Measurements from ENCODE around the gene GABBR1.
"Not testable (repeated sequence)": the region's sequence is repeated elsewhere in the genome, so short reads cannot be mapped to it uniquely, and the experiment has no call there.

GABBR1 gene

GRCh38 chr6:29632789-29633533, at the start of gene GABBR1:
Gene GABBR1 (minus strand): TSS chr6:29633183. CDS start chr6:29632385, 798 bp downstream.
- peak; percentile 89 for DNase-seq (ENCODE audit: low spot score)

GRCh38 chr6:29681811-29682210, 48.8 kb upstream of the GABBR1 start:
- DNase-seq (ENCODE audit: low spot score): no peak

- no peak for DNase-seq (ENCODE audit: low spot score)
Observed at GRCh38 chr6:29680904-29681303, 47.9 kb upstream of the GABBR1 start, which contains the start of gene ZFP57. Gene ZFP57 (minus strand): TSS chr6:29681152. CDS start chr6:29677003, 4,149 bp downstream.

GRCh38 chr6:29680416-29680815, 47.4 kb upstream of the GABBR1 start:
- DNase-seq (ENCODE audit: low spot score): no peak

GRCh38 chr6:29679962-29680361, 47.0 kb upstream of the GABBR1 start:
- DNase-seq (ENCODE audit: low spot score): no peak

- DNase-seq (ENCODE audit: low spot score): no peak
Observed at GRCh38 chr6:29678114-29678513, 45.1 kb upstream of the GABBR1 start.

- no peak for DNase-seq (ENCODE audit: low spot score)
Observed at GRCh38 chr6:29676981-29677601, 44.1 kb upstream of the GABBR1 start.

- no peak for DNase-seq (ENCODE audit: low spot score)
Observed at GRCh38 chr6:29675561-29675960, 42.6 kb upstream of the GABBR1 start.

GRCh38 chr6:29674008-29674407, 41.0 kb upstream of the GABBR1 start:
- DNase-seq (ENCODE audit: low spot score): no peak

- no peak for DNase-seq (ENCODE audit: low spot score)
Observed at GRCh38 chr6:29673161-29673560, 40.2 kb upstream of the GABBR1 start.

GRCh38 chr6:29672116-29672515, 39.1 kb upstream of the GABBR1 start:
- DNase-seq (ENCODE audit: low spot score): not testable (repeated sequence)

- no peak for DNase-seq (ENCODE audit: low spot score)
Observed at GRCh38 chr6:29671026-29671425, 38.0 kb upstream of the GABBR1 start.

- DNase-seq (ENCODE audit: low spot score): no peak
Observed at GRCh38 chr6:29667158-29667557, 34.2 kb upstream of the GABBR1 start.

- no peak for DNase-seq (ENCODE audit: low spot score)
Observed at GRCh38 chr6:29666826-29667130, 33.8 kb upstream of the GABBR1 start.

- no peak for DNase-seq (ENCODE audit: low spot score)
Observed at GRCh38 chr6:29665942-29666825, 33.2 kb upstream of the GABBR1 start.

GRCh38 chr6:29663300-29664042, 30.5 kb upstream of the GABBR1 start:
- no peak for DNase-seq (ENCODE audit: low spot score)

- DNase-seq (ENCODE audit: low spot score): not testable (repeated sequence)
Observed at GRCh38 chr6:29661502-29662141, 28.6 kb upstream of the GABBR1 start.

- DNase-seq (ENCODE audit: low spot score): no peak
Observed at GRCh38 chr6:29661071-29661470, 28.1 kb upstream of the GABBR1 start.

GRCh38 chr6:29656798-29657197, 23.8 kb upstream of the GABBR1 start, which contains the start of gene MOG:
Gene MOG (plus strand): TSS chr6:29657092. CDS start chr6:29657210, 118 bp downstream.
- peak; percentile 96 for DNase-seq (ENCODE audit: low spot score)

GRCh38 chr6:29656157-29656556, 23.2 kb upstream of the GABBR1 start:
- no peak for DNase-seq (ENCODE audit: low spot score)

- no peak for DNase-seq (ENCODE audit: low spot score)
Observed at GRCh38 chr6:29655658-29656057, 22.7 kb upstream of the GABBR1 start.
